Ovary (tissue), 9 donors: ENCODE results near the gene MGAT5. TPM values are rescaled to one million over a fixed set of nuclear protein-coding genes. Genes with fewer than 3 reads are reported as not detected.

Source experiments
- DNase-seq, 5 donors: peaks; one replicate each; pipeline ENCODE4 v3.0.0-alpha.2; 2019 to 2020
- H3K27ac ChIP-seq, 2 donors: fragments of 200-600 bp; one replicate each; pipeline versions ENCODE4 v1.5.1 to v1.8.0; 2019 to 2022
- H3K27me3 ChIP-seq: fragments of 200-600 bp; one replicate; pipeline ENCODE4 v1.8.0; 2022
- H3K36me3 ChIP-seq: fragments of 200-600 bp; sonication (generic); one replicate; pipeline ENCODE4 v1.5.1; 2019
- H3K4me1 ChIP-seq: one replicate; pipeline ENCODE4 v1.8.1; 2013; ENCODE audit warnings: mild to moderate bottlenecking, moderate library complexity; ENCODE audit not compliant: insufficient read depth
- H3K4me3 ChIP-seq: fragments of 200-600 bp; sonication (generic); one replicate; pipeline ENCODE4 v1.5.1; 2017
- H3K9me3 ChIP-seq, 2 donors: fragments of 200-600 bp in 1 of 2; sonication (generic) in 1 of 2; one replicate each; pipeline versions ENCODE4 v1.5.1 to v1.8.1; 2013 to 2019; ENCODE audit warnings: mild to moderate bottlenecking in 1 of 2, moderate library complexity in 1 of 2
- EP300 ChIP-seq: sonication (generic); formaldehyde crosslinking; IDR thresholded peaks from one replicate; pipeline ENCODE4 v1.6.1; 2017; ENCODE audit warnings: antibody characterized with exemption
- POLR2A ChIP-seq: fragments of 450-650 bp; IDR thresholded peaks from one replicate; pipeline ENCODE4 v1.6.1; 2017; ENCODE audit warnings: antibody characterized with exemption, mild to moderate bottlenecking, moderate library complexity
- WGBS, 3 donors: extraction: QIAGEN DNeasy Blood & Tissue Kit in 1 of 3; methylation state at CpG; one replicate each; pipeline versions ENCODE4 v1.1.5 to v1.1.7; 2013 to 2017; 5-methylcytosine and 5-hydroxymethylcytosine counted together
- intact Hi-C, 4 donors: fragments of 100-400 bp; cut with DNase I; formaldehyde crosslinking; loops; one replicate each; pipeline versions ENCODE4 v1.11.0 to v1.15.1; 2022 to 2023
- polyA plus RNA-seq, 2 donors: library from polyadenylated mRNA; stranded (reverse); fragments of 200-250 nt in 1 of 2; fragments of 350-450 nt in 1 of 2; fragmentation: Illumina TruSeq in 1 of 2; extraction: RNeasy Lipid Tissue Mini Kit (QIAGEN cat#74804) in 1 of 2; gene quantifications; one replicate each; pipeline ENCODE4 v1.2.3, GENCODE V29; 2013 to 2014
- total RNA-seq, 7 donors: library from RNA; depleted of rRNA in 2 of 7; stranded (reverse); fragments of >200 nt in 2 of 7; fragmentation: NEBNext Ultra II Directional in 3 of 7; extraction: Animal tissue kit (Norgen Biotek cat#: 25700) in 3 of 7; gene quantifications; one replicate each; pipeline versions ENCODE4 v1.1.0 to v1.2.4, GENCODE V29; 2016 to 2023
- TF ChIP-seq, protein P1 (sequence below), 3 donors: fragments of 450-650 bp in 2 of 3; fragments of 200-600 bp in 1 of 3; IDR thresholded peaks; one replicate each; pipeline versions ENCODE4 v1.5.1 to v1.8.0; 2016 to 2022; ENCODE audit warnings: antibody characterized with exemption in 3 of 3, mild to moderate bottlenecking in 1 of 3
- donor health status: DM: no; HTN: no; CAD: no; lungs with moderate emphysema.
- donor health status: DM: no; HTN: no; CAD: no.
- donor health status: Bipolar disorder and iron deficiency.
- donor health status: DM: yes; HTN: yes; CAD: no.
- donor health status: DM: no; HTN: no; CAD: no.
- donor health status: DM: yes; HTN: yes; CAD: no.

MGAT5 gene
- total and polyA plus RNA-seq, 9 donors, result 11.3 to 61.2 (median 32.4) TPM

DNA sequence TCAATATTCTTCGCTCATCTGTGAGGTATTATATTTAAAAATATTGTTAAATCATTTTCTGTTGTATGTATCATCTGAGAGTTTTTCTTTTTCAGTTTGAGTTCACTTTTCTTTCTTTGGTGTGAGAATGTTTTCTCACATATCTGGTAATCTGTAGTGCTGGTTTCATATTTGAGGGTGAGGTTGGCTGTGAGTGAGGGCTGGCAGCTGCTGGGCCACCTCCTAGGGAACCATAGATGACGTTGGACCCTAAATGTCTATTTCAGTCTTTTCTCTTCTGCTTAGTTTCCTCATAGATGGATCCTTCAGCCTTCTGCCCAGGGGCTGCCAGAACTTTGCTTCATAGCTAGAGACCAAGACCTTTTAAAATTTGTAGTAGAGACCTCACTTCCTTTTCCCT, 33.5 kb downstream of the MGAT5 start:
- H3K4me1 ChIP-seq, result no peaks in the 10 kb centered on the region
- WGBS, 3 donors, result 94 to 97% (median 96%) methylated on average over 2 of the region's 2 CpGs
- intact Hi-C loops, result no loop called here
- TF ChIP-seq EP300, result no peak
- TF ChIP-seq, protein P1, sequence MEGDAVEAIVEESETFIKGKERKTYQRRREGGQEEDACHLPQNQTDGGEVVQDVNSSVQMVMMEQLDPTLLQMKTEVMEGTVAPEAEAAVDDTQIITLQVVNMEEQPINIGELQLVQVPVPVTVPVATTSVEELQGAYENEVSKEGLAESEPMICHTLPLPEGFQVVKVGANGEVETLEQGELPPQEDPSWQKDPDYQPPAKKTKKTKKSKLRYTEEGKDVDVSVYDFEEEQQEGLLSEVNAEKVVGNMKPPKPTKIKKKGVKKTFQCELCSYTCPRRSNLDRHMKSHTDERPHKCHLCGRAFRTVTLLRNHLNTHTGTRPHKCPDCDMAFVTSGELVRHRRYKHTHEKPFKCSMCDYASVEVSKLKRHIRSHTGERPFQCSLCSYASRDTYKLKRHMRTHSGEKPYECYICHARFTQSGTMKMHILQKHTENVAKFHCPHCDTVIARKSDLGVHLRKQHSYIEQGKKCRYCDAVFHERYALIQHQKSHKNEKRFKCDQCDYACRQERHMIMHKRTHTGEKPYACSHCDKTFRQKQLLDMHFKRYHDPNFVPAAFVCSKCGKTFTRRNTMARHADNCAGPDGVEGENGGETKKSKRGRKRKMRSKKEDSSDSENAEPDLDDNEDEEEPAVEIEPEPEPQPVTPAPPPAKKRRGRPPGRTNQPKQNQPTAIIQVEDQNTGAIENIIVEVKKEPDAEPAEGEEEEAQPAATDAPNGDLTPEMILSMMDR (IDR thresholded peaks at IDR 0.05), result no peak
- no peak for TF ChIP-seq POLR2A
- H3K4me3 ChIP-seq, result no peak overlapping the region
- H3K27ac ChIP-seq, result no peak overlapping the region
- no peaks in the 10 kb centered on the region for H3K36me3 ChIP-seq
- H3K9me3 ChIP-seq, result no peaks in the 10 kb centered on the region
- no peak for DNase-seq
- peaks cover 2% of the 10 kb centered on the region for H3K27me3 ChIP-seq

DNA sequence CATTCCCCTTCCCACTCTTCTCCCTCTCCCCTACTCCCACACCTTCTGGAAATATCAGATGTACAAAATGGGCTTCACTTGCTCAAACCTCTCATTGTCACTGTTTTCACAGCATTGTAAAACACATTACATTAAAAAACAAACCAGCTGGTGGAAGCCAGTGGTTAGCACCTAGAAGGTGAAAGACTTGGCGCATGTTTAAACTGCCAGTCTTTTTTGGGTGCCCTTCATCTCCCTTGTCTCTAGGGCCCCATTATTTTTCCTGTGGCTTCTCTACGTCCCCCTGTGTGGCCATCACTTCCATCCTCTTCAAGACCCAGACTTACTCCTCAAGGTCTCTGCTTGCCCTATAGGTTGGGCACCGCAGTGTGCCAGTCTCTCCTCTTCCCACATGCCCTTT, 34.9 kb downstream of the MGAT5 start:
- no peaks in the 10 kb centered on the region for H3K36me3 ChIP-seq
- 91 to 99% (median 94%) methylated on average over 3 of the region's 3 CpGs for WGBS, 3 donors

DNA sequence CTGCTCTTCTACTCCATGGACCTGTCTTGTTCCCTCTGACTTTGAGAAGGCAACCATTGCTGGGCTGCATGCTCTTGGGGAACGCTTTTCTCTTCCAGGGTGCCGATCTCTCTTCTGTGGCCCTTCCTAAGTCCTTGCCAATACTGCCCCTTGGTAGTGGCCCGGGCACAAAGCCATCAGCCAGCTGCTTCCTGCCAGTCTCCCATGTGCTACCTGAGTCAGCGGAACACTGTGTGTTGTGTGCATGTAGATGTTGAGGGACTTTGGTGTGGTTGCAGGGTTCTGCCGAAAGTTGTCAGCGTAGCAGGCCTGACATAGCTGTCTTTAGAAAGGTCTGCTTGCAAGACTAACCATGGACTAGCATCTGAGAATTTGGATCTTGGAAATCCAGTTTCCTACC, 35.4 kb downstream of the MGAT5 start:
- TF ChIP-seq, protein P1 (IDR thresholded peaks at IDR 0.05), result no peak
- TF ChIP-seq POLR2A (no peak), EP300 (no peak)
- H3K4me1 ChIP-seq, result no peaks in the 10 kb centered on the region
- H3K4me3 ChIP-seq, result no peak overlapping the region
- no peaks in the 10 kb centered on the region for H3K9me3 ChIP-seq
- no peak overlapping the region for H3K27ac ChIP-seq
- DNase-seq, result no peak
- intact Hi-C loops, result no loop called here
- H3K27me3 ChIP-seq, result peaks cover 2% of the 10 kb centered on the region
- WGBS, 3 donors, result 95 to 99% (median 97%) methylated on average over 6 of the region's 6 CpGs
- no peaks in the 10 kb centered on the region for H3K36me3 ChIP-seq

More for the DNA sequence above, 34.9 kb downstream of the MGAT5 start:
- TF ChIP-seq, protein P1 (IDR thresholded peaks at IDR 0.05), result no peak
- no peak for TF ChIP-seq EP300
- TF ChIP-seq POLR2A, result no peak
- no peaks in the 10 kb centered on the region for H3K4me1 ChIP-seq
- DNase-seq, result no peak
- no peak overlapping the region for H3K4me3 ChIP-seq
- intact Hi-C loops, result no loop called here
- H3K9me3 ChIP-seq, result no peaks in the 10 kb centered on the region
- H3K27ac ChIP-seq, result no peak overlapping the region
- H3K27me3 ChIP-seq, result peaks cover 2% of the 10 kb centered on the region

DNA sequence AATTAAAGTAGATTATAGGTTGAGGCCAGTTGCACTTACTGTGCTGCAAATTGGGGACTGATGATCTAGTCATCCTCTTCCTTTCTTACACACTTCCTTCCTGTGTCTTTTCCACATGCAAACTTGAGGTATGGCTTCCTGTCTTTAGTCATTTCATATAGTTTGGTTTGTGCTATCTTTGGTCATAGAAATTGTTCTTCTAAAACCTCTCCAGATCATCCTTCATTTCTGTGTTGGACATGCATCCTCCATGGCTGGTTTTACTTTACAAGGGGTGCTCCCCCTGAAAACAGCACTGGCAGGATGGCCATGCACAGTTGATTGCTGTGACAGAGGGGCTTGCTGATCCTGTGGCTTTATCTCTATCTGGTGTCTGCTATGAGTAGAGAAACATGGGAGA, 36.5 kb downstream of the MGAT5 start:
- intact Hi-C loops, result no loop called here
- H3K4me1 ChIP-seq, result no peaks in the 10 kb centered on the region
- no peak overlapping the region for H3K4me3 ChIP-seq
- H3K36me3 ChIP-seq, result no peaks in the 10 kb centered on the region
- peaks cover 2% of the 10 kb centered on the region for H3K27me3 ChIP-seq
- no peaks in the 10 kb centered on the region for H3K9me3 ChIP-seq
- no peak overlapping the region for H3K27ac ChIP-seq
- TF ChIP-seq, protein P1 (IDR thresholded peaks at IDR 0.05), result no peak
- TF ChIP-seq POLR2A (no peak), EP300 (no peak)
- no peak for DNase-seq

DNA sequence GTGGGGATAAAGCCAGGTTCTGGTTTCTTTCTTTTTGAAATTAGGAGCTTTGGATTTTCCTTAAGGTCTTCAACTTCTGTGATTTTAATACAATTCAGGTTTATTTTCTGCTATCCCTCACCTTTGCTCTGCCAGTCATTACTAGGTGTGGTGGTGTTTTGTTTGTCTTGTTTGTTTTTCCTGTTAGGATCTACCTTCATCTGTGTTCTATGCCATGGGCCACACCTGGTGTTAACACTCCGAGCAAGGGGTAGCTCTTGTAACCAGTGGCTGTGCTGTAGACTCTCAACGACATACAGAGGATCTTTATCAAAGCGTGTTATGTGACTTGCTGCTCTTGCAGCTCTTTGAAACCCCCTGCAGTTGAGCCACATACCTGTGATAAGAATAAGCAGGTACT, 38.6 kb downstream of the MGAT5 start:
- TF ChIP-seq EP300 (no peak), POLR2A (no peak)
- TF ChIP-seq, protein P1 (IDR thresholded peaks at IDR 0.05), result no peak
- no peak overlapping the region for H3K27ac ChIP-seq
- H3K4me3 ChIP-seq, result no peak overlapping the region
- H3K27me3 ChIP-seq, result peaks cover 2% of the 10 kb centered on the region
- intact Hi-C loops, result no loop called here
- H3K36me3 ChIP-seq, result no peaks in the 10 kb centered on the region
- H3K4me1 ChIP-seq, result no peaks in the 10 kb centered on the region
- DNase-seq, result no peak
- no peaks in the 10 kb centered on the region for H3K9me3 ChIP-seq
- 90 to 95% (median 95%) methylated on average over 3 of the region's 3 CpGs for WGBS, 3 donors
